Measurements from ENCODE around the gene SSBP3.
A peak's percentile ranks its signal among the peaks of the same experiment; 100 is the strongest.
"Not testable (repeated sequence)": the region's sequence is repeated elsewhere in the genome, so short reads cannot be mapped to it uniquely, and the experiment has no call there.

SSBP3 gene

GRCh38 chr1:54406339-54407153 lies at the start of gene SSBP3:
TSS of gene SSBP3 (minus strand) at chr1:54406394.
- Mint-ChIP-seq H3K27me3 (no peaks in the 10 kb centered on the region), H3K4me1 (peaks cover 74% of the 10 kb centered on the region)

GRCh38 chr1:54453509-54453908 lies 47.3 kb upstream of the SSBP3 start:
- Mint-ChIP-seq H3K4me1 (peaks cover 6% of the 10 kb centered on the region), H3K27me3 (no peaks in the 10 kb centered on the region), H3K9me3 (peaks cover 6 to 13% of the 10 kb centered on the region in 2 donors), H3K27ac (no peak overlapping the region), H3K4me3 (no peak overlapping the region)
- DNase-seq = no peak
- no peak for ATAC-seq

More at GRCh38 chr1:54406339-54407153, at the start of gene SSBP3:
- DNase-seq (peak; percentile 93 to 96), ATAC-seq (peak; percentile 85)
- peak within 1 kb of the TSS; percentile 57 to 87 for H3K27ac Mint-ChIP-seq
- H3K4me3 Mint-ChIP-seq = peak within 1 kb of the TSS; percentile 86 to 90
- no peaks in the 10 kb centered on the region for H3K9me3 Mint-ChIP-seq

- DNase-seq (no peak), ATAC-seq (no peak)
- Mint-ChIP-seq H3K4me1 (peaks cover 2% of the 10 kb centered on the region), H3K27ac (no peak overlapping the region), H3K27me3 (no peaks in the 10 kb centered on the region), H3K4me3 (no peak overlapping the region), H3K9me3 (peaks cover 6 to 13% of the 10 kb centered on the region in 2 donors)
Measured at GRCh38 chr1:54453022-54453421, 46.8 kb upstream of the SSBP3 start.

GRCh38 chr1:54449431-54449830 lies 43.2 kb upstream of the SSBP3 start:
- peaks cover 6 to 13% of the 10 kb centered on the region in 2 donors for H3K9me3 Mint-ChIP-seq
- ATAC-seq, H3K27me3 Mint-ChIP-seq, DNase-seq, H3K4me3 Mint-ChIP-seq, H3K27ac Mint-ChIP-seq, H3K4me1 Mint-ChIP-seq: not testable (repeated sequence)

GRCh38 chr1:54448801-54449200 lies 42.6 kb upstream of the SSBP3 start:
- H3K9me3 Mint-ChIP-seq = peaks cover 6 to 13% of the 10 kb centered on the region in 2 donors
- not testable (repeated sequence) for H3K4me1 Mint-ChIP-seq, H3K27ac Mint-ChIP-seq, H3K4me3 Mint-ChIP-seq, H3K27me3 Mint-ChIP-seq, DNase-seq, ATAC-seq

GRCh38 chr1:54447081-54447480 lies 40.9 kb upstream of the SSBP3 start:
- peaks cover 6 to 13% of the 10 kb centered on the region in 2 donors for H3K9me3 Mint-ChIP-seq
- not testable (repeated sequence) for H3K27me3 Mint-ChIP-seq, ATAC-seq

GRCh38 chr1:54442185-54442584 lies 36.0 kb upstream of the SSBP3 start:
- DNase-seq (no peak), ATAC-seq (no peak)
- no peak overlapping the region for H3K27ac Mint-ChIP-seq
- no peaks in the 10 kb centered on the region for H3K9me3 Mint-ChIP-seq
- H3K4me1 Mint-ChIP-seq = no peaks in the 10 kb centered on the region
- H3K27me3 Mint-ChIP-seq = no peaks in the 10 kb centered on the region
- H3K4me3 Mint-ChIP-seq = no peak overlapping the region

More at GRCh38 chr1:54447081-54447480, 40.9 kb upstream of the SSBP3 start:
- not testable (repeated sequence) for H3K4me3 Mint-ChIP-seq, H3K4me1 Mint-ChIP-seq, DNase-seq, H3K27ac Mint-ChIP-seq

GRCh38 chr1:54439550-54440223 lies 33.5 kb upstream of the SSBP3 start:
- no peaks in the 10 kb centered on the region for H3K27me3 Mint-ChIP-seq
- no peak for DNase-seq

GRCh38 chr1:54437783-54438182 lies 31.6 kb upstream of the SSBP3 start:
- Mint-ChIP-seq H3K4me3 (no peak overlapping the region), H3K27me3 (no peaks in the 10 kb centered on the region), H3K4me1 (no peaks in the 10 kb centered on the region), H3K27ac (no peak overlapping the region), H3K9me3 (no peaks in the 10 kb centered on the region)
- no peak for DNase-seq
- ATAC-seq = no peak

More at GRCh38 chr1:54439550-54440223, 33.5 kb upstream of the SSBP3 start:
- no peak for ATAC-seq
- no peaks in the 10 kb centered on the region for H3K9me3 Mint-ChIP-seq
- H3K4me3 Mint-ChIP-seq = no peak overlapping the region
- H3K27ac Mint-ChIP-seq = peak overlapping the region in 1 of 2 donors; percentile 76
- H3K4me1 Mint-ChIP-seq = no peaks in the 10 kb centered on the region

- no peaks in the 10 kb centered on the region for H3K27me3 Mint-ChIP-seq
- H3K9me3 Mint-ChIP-seq = no peaks in the 10 kb centered on the region
- no peak overlapping the region for H3K4me3 Mint-ChIP-seq
- ATAC-seq (no peak), DNase-seq (no peak)
- peak overlapping the region in 1 of 2 donors; percentile 16 for H3K27ac Mint-ChIP-seq
- H3K4me1 Mint-ChIP-seq = no peaks in the 10 kb centered on the region
Measured at GRCh38 chr1:54436826-54437225, 30.6 kb upstream of the SSBP3 start.

- no peaks in the 10 kb centered on the region for H3K9me3 Mint-ChIP-seq
- no peak overlapping the region for H3K27ac Mint-ChIP-seq
- no peak for ATAC-seq
- DNase-seq = no peak
- H3K27me3 Mint-ChIP-seq = no peaks in the 10 kb centered on the region
- H3K4me1 Mint-ChIP-seq = no peaks in the 10 kb centered on the region
- H3K4me3 Mint-ChIP-seq = no peak overlapping the region
Measured at GRCh38 chr1:54429838-54430237, 23.6 kb upstream of the SSBP3 start.

GRCh38 chr1:54428837-54429518 lies 22.8 kb upstream of the SSBP3 start:
- Mint-ChIP-seq H3K9me3 (no peaks in the 10 kb centered on the region), H3K27me3 (no peaks in the 10 kb centered on the region), H3K4me1 (no peaks in the 10 kb centered on the region), H3K4me3 (no peak overlapping the region), H3K27ac (peak overlapping the region in 1 of 2 donors; percentile 79)
- ATAC-seq (no peak), DNase-seq (no peak)

- H3K9me3 Mint-ChIP-seq = no peaks in the 10 kb centered on the region
- DNase-seq = no peak
- H3K27me3 Mint-ChIP-seq = no peaks in the 10 kb centered on the region
- ATAC-seq = no peak
- H3K27ac Mint-ChIP-seq = peak overlapping the region in 1 of 2 donors; percentile 50
- H3K4me1 Mint-ChIP-seq = no peaks in the 10 kb centered on the region
- H3K4me3 Mint-ChIP-seq = no peak overlapping the region
Measured at GRCh38 chr1:54425152-54425584, 19.0 kb upstream of the SSBP3 start.

GRCh38 chr1:54424398-54424797 lies 18.2 kb upstream of the SSBP3 start:
- no peak overlapping the region for H3K4me3 Mint-ChIP-seq
- no peak for DNase-seq
- no peaks in the 10 kb centered on the region for H3K27me3 Mint-ChIP-seq
- no peaks in the 10 kb centered on the region for H3K9me3 Mint-ChIP-seq
- H3K27ac Mint-ChIP-seq = peak overlapping the region in 1 of 2 donors; percentile 67
- no peak for ATAC-seq
- no peaks in the 10 kb centered on the region for H3K4me1 Mint-ChIP-seq

- DNase-seq (no peak), ATAC-seq (no peak)
- Mint-ChIP-seq H3K4me3 (no peak overlapping the region), H3K9me3 (no peaks in the 10 kb centered on the region), H3K27ac (no peak overlapping the region), H3K27me3 (no peaks in the 10 kb centered on the region), H3K4me1 (no peaks in the 10 kb centered on the region)
Measured at GRCh38 chr1:54421101-54421504, 14.9 kb upstream of the SSBP3 start.

Measured in stimulated activated naive CD8-positive, alpha-beta T cell treated with anti-CD3 and anti-CD28 coated beads, Interleukin-15, amount 100 ng/mL, for 72 hours (primary cell).